Measurements from ENCODE around the gene AGFG2. TPM values are rescaled to one million over a fixed set of nuclear protein-coding genes. Genes with fewer than 3 reads are reported as not detected.

The AGFG2 gene
- total and polyA plus RNA-seq, 2 of the 13 experiments (the other 11 are each of a cell fraction or from before 2014, with no cell fraction given): 125 to 132 TPM

- TF ChIP-seq, protein P1, sequence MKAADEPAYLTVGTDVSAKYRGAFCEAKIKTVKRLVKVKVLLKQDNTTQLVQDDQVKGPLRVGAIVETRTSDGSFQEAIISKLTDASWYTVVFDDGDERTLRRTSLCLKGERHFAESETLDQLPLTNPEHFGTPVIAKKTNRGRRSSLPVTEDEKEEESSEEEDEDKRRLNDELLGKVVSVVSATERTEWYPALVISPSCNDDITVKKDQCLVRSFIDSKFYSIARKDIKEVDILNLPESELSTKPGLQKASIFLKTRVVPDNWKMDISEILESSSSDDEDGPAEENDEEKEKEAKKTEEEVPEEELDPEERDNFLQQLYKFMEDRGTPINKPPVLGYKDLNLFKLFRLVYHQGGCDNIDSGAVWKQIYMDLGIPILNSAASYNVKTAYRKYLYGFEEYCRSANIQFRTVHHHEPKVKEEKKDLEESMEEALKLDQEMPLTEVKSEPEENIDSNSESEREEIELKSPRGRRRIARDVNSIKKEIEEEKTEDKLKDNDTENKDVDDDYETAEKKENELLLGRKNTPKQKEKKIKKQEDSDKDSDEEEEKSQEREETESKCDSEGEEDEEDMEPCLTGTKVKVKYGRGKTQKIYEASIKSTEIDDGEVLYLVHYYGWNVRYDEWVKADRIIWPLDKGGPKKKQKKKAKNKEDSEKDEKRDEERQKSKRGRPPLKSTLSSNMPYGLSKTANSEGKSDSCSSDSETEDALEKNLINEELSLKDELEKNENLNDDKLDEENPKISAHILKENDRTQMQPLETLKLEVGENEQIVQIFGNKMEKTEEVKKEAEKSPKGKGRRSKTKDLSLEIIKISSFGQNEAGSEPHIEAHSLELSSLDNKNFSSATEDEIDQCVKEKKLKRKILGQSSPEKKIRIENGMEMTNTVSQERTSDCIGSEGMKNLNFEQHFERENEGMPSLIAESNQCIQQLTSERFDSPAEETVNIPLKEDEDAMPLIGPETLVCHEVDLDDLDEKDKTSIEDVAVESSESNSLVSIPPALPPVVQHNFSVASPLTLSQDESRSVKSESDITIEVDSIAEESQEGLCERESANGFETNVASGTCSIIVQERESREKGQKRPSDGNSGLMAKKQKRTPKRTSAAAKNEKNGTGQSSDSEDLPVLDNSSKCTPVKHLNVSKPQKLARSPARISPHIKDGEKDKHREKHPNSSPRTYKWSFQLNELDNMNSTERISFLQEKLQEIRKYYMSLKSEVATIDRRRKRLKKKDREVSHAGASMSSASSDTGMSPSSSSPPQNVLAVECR (CRISPR knock-in tag; IDR thresholded peaks at IDR 0.05; ENCODE audit: borderline replicate concordance): no peak
- TF ChIP-seq KAT7 (CRISPR knock-in tag; IDR thresholded peaks at IDR 0.05; ENCODE audit: borderline replicate concordance) (no peak), TOE1 (CRISPR knock-in tag; IDR thresholded peaks at IDR 0.05) (no peak), SOX6 (IDR thresholded peaks at IDR 0.05) (no peak), SOX6 (CRISPR knock-in tag; IDR thresholded peaks at IDR 0.05) (no peak), RXRA (CRISPR knock-in tag; IDR thresholded peaks at IDR 0.05) (no peak), MEF2D (CRISPR knock-in tag; IDR thresholded peaks at IDR 0.05) (no peak), REXO4 (CRISPR knock-in tag; IDR thresholded peaks at IDR 0.05; ENCODE audit: borderline replicate concordance) (no peak), ZNF10 (CRISPR knock-in tag; IDR thresholded peaks at IDR 0.05; ENCODE audit: borderline replicate concordance, low read depth) (no peak), POLR2AphosphoS5 (IDR thresholded peaks at IDR 0.05; ENCODE audit: low read depth, low read length) (peak; percentile 38), PRPF4 (IDR thresholded peaks at IDR 0.05; ENCODE audit: low read depth, low read length, poor library complexity, severe bottlenecking) (no peak), GABPA (IDR thresholded peaks at IDR 0.05; ENCODE audit: low read depth, low read length) (no peak), GABPA (CRISPR knock-in tag; IDR thresholded peaks at IDR 0.05; ENCODE audit: low read depth) (no peak), DRAP1 (CRISPR knock-in tag; IDR thresholded peaks at IDR 0.05) (peak; percentile 30; the same call in 1 of the 2 replicates), ZSCAN12 (CRISPR knock-in tag; IDR thresholded peaks at IDR 0.05) (no peak), NPAS2 (CRISPR knock-in tag; IDR thresholded peaks at IDR 0.05; ENCODE audit: borderline replicate concordance) (no peak), PCBP2 (optimal IDR thresholded peaks at IDR 0.05; ENCODE audit: low read depth, low read length, poor library complexity, severe bottlenecking) (no peak), SP5 (CRISPR knock-in tag; IDR thresholded peaks at IDR 0.05; ENCODE audit: borderline replicate concordance, low read depth) (no peak), ZNF263 (CRISPR knock-in tag; IDR thresholded peaks at IDR 0.05) (no peak)
- TF ChIP-seq, protein P2, sequence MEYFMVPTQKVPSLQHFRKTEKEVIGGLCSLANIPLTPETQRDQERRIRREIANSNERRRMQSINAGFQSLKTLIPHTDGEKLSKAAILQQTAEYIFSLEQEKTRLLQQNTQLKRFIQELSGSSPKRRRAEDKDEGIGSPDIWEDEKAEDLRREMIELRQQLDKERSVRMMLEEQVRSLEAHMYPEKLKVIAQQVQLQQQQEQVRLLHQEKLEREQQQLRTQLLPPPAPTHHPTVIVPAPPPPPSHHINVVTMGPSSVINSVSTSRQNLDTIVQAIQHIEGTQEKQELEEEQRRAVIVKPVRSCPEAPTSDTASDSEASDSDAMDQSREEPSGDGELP (IDR thresholded peaks at IDR 0.05; ENCODE audit: borderline replicate concordance, low read depth): peak; percentile 50; the same call in 1 of the 2 replicates
- TF ChIP-seq, protein P3, sequence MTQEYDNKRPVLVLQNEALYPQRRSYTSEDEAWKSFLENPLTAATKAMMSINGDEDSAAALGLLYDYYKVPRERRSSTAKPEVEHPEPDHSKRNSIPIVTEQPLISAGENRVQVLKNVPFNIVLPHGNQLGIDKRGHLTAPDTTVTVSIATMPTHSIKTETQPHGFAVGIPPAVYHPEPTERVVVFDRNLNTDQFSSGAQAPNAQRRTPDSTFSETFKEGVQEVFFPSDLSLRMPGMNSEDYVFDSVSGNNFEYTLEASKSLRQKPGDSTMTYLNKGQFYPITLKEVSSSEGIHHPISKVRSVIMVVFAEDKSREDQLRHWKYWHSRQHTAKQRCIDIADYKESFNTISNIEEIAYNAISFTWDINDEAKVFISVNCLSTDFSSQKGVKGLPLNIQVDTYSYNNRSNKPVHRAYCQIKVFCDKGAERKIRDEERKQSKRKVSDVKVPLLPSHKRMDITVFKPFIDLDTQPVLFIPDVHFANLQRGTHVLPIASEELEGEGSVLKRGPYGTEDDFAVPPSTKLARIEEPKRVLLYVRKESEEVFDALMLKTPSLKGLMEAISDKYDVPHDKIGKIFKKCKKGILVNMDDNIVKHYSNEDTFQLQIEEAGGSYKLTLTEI (CRISPR knock-in tag; conservative IDR thresholded peaks at IDR 0.05): no peak
Observed at GRCh38 chr7:100544967-100545359, 6.0 kb downstream of the AGFG2 start (continued).
